Neural progenitor cell (in vitro differentiated cells): Measurements from ENCODE around the gene C19orf33.

Source experiments
- CTCF ChIP-seq: fragments of 200-600 bp; sonication (generic); IDR thresholded peaks from 2 replicates; pipeline ENCODE4 v1.5.1; 2017; ENCODE audit warnings: antibody characterized with exemption, mild to moderate bottlenecking
- EZH2phosphoT487 ChIP-seq: fragments of 200-600 bp; sonication (generic); IDR thresholded peaks from 2 replicates; pipeline ENCODE4 v1.6.1; 2017; ENCODE audit warnings: antibody characterized with exemption

DNA sequence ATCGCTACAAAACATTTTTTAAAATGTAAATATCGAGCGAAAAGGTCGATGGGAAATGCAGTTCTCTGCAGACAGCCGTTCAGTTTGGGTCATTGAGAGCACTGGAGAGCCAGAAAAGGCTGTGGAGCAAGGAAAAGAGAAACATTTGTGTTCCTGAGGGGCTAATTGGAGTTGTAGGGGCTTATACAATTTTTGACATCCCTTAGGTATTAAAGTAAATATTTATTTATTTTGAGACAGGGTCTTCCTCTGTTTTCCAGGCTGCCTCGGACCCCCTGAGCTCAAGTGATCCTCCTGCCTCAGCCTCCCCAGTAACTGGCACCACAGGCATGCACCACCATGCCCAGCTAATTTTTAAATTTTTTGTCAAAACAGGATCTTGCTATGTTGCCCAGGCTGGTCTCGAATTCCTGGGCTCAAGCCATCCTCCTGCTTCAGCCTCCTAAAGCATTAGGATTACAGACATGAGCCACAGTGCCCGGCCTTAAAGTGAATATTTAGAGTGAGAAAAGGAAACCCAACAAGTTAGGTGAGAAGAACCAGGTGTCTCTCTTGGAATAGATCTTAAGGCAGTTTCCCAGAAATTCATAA is 12.5 kb downstream of the C19orf33 start:
- TF ChIP-seq CTCF (no peak), EZH2phosphoT487 (no peak)
